ENCODE measurements around the gene SIKE1. TPM values are rescaled to one million over a fixed set of nuclear protein-coding genes. Genes with fewer than 3 reads are reported as not detected.
"Not testable (repeated sequence)": the region's sequence is repeated elsewhere in the genome, so short reads cannot be mapped to it uniquely, and the experiment has no call there.

SIKE1 gene
- total RNA-seq = 38.5 TPM

DNA sequence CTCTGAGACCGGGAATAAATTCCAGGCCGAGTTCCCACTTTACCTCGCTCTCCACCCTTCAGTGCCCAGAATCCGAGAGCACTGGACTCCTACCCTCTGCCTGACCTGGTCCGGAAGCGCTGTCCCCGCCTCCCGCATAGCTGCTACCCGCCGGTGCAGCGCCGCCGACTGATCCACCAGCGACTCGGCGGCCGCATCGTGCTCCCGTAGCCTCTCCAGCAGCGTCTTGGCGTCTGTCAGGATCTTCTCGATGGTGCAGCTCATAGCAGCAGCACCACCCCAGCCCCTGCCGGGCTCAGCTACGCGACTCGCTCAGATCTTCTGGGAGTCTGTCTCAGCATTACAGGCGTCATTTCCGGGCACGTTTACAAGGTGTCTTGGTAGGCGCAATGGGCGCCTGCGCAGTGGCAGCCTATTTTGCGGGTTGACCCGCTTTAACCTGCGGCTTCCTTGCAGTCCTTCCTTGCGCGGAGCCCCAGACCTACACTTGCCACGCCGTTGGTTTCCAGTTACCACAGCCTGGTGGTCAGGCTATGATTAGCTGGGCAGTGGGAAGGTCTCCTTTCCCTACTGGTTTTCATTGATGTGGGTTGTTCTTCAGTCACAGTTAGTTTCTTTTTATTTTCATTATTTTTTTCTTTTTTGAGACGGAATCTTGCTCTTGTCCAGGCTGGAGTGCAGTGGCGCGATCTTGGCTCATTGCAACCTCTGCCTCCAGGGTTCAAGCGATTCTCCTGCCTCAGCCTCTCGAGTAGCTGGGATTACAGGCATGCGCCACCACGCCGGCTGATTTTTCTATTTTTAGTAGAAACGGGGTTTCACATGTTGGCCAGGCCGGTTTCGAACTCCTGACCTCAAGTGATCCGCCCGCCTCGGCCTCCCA, at the start of gene SIKE1:
SIKE1 (minus strand) TSS at position 342 of the 883 bp plus-strand sequence; CDS start at position 264, 78 bp downstream.
- Histone ChIP-seq H3K9me3 (no peaks in the 10 kb centered on the region), H3K27ac (peak within 1 kb of the TSS; percentile 88), H3K36me3 (peaks cover 0 to 17% of the 10 kb centered on the region in 2 donors), H3K4me3 (peak within 1 kb of the TSS; percentile 73 to 77), H3K27me3 (no peaks in the 10 kb centered on the region), H3K4me1 (peaks cover 19% of the 10 kb centered on the region)
- DNase-seq (ENCODE audit: extremely low spot score in 2 of 2) = peak in 1 of 2 donors; percentile 89
- TF ChIP-seq, protein P1, sequence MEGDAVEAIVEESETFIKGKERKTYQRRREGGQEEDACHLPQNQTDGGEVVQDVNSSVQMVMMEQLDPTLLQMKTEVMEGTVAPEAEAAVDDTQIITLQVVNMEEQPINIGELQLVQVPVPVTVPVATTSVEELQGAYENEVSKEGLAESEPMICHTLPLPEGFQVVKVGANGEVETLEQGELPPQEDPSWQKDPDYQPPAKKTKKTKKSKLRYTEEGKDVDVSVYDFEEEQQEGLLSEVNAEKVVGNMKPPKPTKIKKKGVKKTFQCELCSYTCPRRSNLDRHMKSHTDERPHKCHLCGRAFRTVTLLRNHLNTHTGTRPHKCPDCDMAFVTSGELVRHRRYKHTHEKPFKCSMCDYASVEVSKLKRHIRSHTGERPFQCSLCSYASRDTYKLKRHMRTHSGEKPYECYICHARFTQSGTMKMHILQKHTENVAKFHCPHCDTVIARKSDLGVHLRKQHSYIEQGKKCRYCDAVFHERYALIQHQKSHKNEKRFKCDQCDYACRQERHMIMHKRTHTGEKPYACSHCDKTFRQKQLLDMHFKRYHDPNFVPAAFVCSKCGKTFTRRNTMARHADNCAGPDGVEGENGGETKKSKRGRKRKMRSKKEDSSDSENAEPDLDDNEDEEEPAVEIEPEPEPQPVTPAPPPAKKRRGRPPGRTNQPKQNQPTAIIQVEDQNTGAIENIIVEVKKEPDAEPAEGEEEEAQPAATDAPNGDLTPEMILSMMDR (IDR thresholded peaks at IDR 0.05) = peak in 2 of 3 experiments; percentile 6 to 32
- TF ChIP-seq POLR2A (IDR thresholded peaks at IDR 0.05) (peak in 1 of 2 donors; percentile 55), POLR2AphosphoS5 (IDR thresholded peaks at IDR 0.05; ENCODE audit: insufficient read depth in 1 of 2, low read depth in 1 of 2) (peak; percentile 89 to 93)
- intact Hi-C loops (cut with DNase I) = no loop called here

DNA sequence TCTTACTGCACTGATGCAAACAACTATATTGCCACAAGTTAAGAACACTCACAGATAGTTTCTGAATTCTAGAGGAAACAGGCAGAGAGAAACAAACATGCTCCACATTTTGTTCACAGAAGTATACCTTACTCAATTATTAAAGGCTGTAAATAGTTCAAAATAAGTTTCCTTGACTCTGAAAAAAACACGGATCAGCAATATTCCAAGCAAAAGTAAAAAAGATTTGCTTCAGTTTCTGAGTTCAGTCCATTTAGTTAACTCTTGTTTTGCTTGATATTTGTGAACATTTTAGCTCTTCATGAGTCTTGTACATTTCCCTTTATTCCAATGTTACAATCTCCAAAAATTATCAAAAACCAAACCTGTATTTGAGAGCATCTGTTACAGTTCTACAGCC, 49.6 kb upstream of the SIKE1 start:
- H3K4me1 ChIP-seq; H3K27me3 ChIP-seq; H3K9me3 ChIP-seq; H3K36me3 ChIP-seq; intact Hi-C loops (cut with DNase I); DNase-seq (ENCODE audit: extremely low spot score in 2 of 2); H3K27ac ChIP-seq; H3K4me3 ChIP-seq: not testable (repeated sequence)

DNA sequence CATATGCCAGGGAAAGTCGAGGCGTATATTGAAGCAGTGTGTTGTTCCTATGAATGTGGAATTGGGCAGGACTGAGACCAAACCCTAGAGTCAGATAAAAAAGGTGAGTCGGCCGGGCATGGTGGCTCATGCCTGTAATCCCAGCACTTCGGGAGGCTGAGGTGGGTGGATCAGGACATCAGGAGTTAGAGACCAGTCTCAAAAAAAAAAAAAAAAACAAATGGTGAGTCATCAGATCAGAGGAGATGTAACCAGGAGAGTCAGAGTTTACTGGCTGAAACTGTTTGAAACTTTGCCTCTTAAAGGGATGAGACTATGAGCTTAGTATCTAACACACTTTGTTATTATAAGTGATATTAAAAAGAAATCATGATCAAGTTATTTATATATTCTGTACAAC, 47.8 kb upstream of the SIKE1 start:
- DNase-seq (ENCODE audit: extremely low spot score in 2 of 2) = no peak
- no peak overlapping the region for H3K4me3 ChIP-seq
- H3K4me1 ChIP-seq = no peaks in the 10 kb centered on the region
- H3K27ac ChIP-seq = no peak overlapping the region
- H3K27me3 ChIP-seq = no peaks in the 10 kb centered on the region
- no peaks in the 10 kb centered on the region for H3K36me3 ChIP-seq
- H3K9me3 ChIP-seq = no peaks in the 10 kb centered on the region
- TF ChIP-seq POLR2A (IDR thresholded peaks at IDR 0.05) (no peak), POLR2AphosphoS5 (IDR thresholded peaks at IDR 0.05; ENCODE audit: insufficient read depth in 1 of 2, low read depth in 1 of 2) (no peak)
- TF ChIP-seq, protein P1 (IDR thresholded peaks at IDR 0.05) = no peak
- intact Hi-C loops (cut with DNase I) = no loop called here

DNA sequence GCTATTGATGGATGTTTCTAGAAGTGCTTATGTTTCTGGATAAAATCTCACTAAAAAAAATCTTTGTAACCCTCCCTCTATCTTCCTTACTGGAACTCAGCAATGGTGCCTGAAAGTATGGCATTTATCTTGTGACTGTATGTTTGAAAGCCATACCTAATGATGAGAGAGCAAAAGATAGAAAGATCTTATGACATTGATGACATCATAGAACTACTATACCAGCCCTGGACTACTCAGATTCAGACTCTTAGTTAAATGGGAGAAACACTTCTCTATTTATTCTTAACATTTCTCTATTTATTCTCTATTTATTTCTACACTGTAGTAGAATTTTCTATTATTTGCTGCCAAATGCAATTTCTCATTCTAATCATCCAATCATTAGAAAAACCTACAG, 41.5 kb upstream of the SIKE1 start:
- no peaks in the 10 kb centered on the region for H3K4me1 ChIP-seq
- no peak overlapping the region for H3K27ac ChIP-seq
- H3K9me3 ChIP-seq = no peaks in the 10 kb centered on the region
- no peaks in the 10 kb centered on the region for H3K36me3 ChIP-seq
- TF ChIP-seq POLR2A (IDR thresholded peaks at IDR 0.05) (no peak), POLR2AphosphoS5 (IDR thresholded peaks at IDR 0.05; ENCODE audit: insufficient read depth in 1 of 2, low read depth in 1 of 2) (no peak)
- TF ChIP-seq, protein P1 (IDR thresholded peaks at IDR 0.05) = no peak
- H3K4me3 ChIP-seq = no peak overlapping the region
- H3K27me3 ChIP-seq = no peaks in the 10 kb centered on the region
- DNase-seq (ENCODE audit: extremely low spot score in 2 of 2) = no peak
- intact Hi-C loops (cut with DNase I) = no loop called here

DNA sequence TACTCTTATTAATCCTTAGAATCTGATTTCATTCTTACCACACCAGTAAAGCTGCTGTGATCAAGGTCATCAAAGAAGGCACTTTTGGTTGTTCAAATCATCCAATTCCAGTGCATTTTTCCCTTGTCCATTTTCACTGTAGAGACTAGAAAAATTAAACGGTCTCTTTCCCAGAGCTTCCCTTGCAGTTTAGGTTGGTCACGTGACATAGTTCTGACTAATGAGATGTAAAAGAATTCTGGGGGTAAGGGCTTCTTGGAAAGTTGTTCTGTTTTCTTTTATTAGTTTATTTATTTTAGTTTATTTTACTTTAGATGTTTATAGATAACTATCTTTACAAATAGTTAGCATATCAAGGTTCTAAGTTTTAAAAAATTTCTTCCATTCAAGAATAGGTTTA, 39.9 kb upstream of the SIKE1 start:
- no peak overlapping the region for H3K4me3 ChIP-seq
- H3K9me3 ChIP-seq = no peaks in the 10 kb centered on the region
- H3K4me1 ChIP-seq = no peaks in the 10 kb centered on the region
- TF ChIP-seq POLR2A (IDR thresholded peaks at IDR 0.05) (no peak), POLR2AphosphoS5 (IDR thresholded peaks at IDR 0.05; ENCODE audit: insufficient read depth in 1 of 2, low read depth in 1 of 2) (no peak)
- TF ChIP-seq, protein P1 (IDR thresholded peaks at IDR 0.05) = no peak
- no peak for DNase-seq (ENCODE audit: extremely low spot score in 2 of 2)
- H3K27me3 ChIP-seq = no peaks in the 10 kb centered on the region
- intact Hi-C loops (cut with DNase I) = no loop called here
- H3K27ac ChIP-seq = no peak overlapping the region
- H3K36me3 ChIP-seq = no peaks in the 10 kb centered on the region
